Peyer's patch (tissue), 4 donors: ENCODE data around the gene PRSS33.

Experiments
- CTCF ChIP-seq, 6 experiments: fragments of 450-650 bp in 4 of 6; fragments of 200-600 bp in 2 of 6; sonication (generic) in 1 of 6; IDR thresholded peaks; one replicate each; pipeline ENCODE4 v1.5.1; 2017 to 2019; ENCODE audit warnings: antibody characterized with exemption in 6 of 6, mild to moderate bottlenecking in 3 of 6, moderate library complexity in 1 of 6
- POLR2A ChIP-seq, 2 donors: fragments of 450-650 bp; IDR thresholded peaks; one replicate each; pipeline ENCODE4 v1.5.1; 2017; ENCODE audit warnings: antibody characterized with exemption in 2 of 2, mild to moderate bottlenecking in 2 of 2, moderate library complexity in 2 of 2

DNA sequence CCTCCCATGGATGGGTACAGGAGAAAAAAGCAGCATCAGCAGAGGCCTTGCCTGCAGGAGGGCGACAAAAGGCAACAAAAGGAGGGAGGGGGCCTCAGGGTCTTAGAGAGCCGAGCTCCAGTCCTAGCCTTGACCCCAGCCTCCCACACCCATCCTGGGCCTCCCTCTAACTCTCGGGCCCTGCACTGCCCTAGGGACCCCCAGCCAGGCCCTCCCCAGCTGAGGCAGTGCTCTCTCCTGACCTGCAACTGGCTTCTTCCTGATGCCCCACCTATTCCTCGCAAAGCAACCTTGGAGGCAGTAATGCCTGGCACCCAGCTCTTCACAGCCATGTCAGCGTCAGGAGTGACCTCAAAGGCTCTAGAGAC, 50.1 kb downstream of the PRSS33 start:
- no peak for TF ChIP-seq CTCF (IDR thresholded peaks at IDR 0.05)
- no peak for TF ChIP-seq POLR2A (IDR thresholded peaks at IDR 0.05)
